ENCODE measurements around the gene OLFM1.

The OLFM1 gene

DNA sequence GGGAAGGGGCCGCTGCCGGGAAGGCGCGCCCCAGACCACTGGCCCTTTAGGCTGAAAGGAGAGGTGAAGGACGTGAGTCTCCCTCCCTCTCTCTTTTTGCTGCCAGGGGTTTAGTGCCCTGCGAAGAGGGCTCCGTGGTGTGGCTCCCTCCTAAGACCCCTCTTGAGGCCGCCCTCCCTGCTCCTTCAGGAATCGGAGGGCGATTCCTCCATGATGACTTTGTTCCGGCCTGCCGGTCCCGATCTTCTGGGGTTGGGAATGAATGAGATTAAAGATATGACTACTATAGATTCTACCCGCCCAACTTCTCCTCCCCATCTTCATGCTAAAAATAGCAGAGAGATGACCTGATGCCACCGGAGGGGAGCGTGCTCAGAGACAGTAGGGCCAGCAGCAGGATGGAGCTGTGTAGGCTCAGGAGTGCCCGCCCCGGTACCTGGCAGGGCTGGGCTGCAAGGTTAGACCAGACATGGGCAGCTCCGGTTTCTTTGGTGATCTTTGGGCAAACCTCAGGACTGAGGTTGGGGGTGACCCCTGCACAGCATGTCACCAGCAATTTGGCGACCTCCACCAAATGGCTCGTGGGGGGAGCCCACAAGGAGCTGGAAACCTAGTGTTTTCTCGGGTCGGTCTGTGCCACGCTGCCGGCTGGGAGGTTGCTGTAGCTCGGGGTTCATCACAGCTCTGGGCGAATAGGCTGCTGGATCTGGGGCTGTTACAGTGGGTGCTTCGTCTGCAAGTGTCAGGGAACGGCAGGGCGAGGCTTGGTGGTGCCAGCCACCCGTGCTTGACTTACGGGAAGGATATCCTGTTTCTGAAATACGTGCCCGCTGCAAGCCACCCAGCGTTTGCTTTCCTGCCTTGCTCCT, 1.7 kb downstream of the OLFM1 start:
- DNase-seq, result no peak

DNA sequence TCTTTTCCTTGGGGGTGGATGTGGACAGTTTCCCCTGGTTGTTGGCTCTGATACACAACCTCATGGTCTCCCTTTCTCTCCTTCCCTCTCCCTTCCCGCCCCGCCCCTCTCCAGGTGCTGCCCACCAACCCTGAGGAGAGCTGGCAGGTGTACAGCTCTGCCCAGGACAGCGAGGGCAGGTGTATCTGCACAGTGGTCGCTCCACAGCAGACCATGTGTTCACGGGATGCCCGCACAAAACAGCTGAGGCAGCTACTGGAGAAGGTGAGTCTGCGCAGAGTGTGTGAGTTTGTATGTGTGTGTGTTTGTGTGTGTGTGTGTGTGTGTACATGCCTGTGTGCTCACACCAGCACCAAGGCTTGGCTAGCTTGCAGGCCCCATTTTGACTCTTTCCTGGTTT, 2.6 kb downstream of the OLFM1 start:
- DNase-seq, result no peak

DNA sequence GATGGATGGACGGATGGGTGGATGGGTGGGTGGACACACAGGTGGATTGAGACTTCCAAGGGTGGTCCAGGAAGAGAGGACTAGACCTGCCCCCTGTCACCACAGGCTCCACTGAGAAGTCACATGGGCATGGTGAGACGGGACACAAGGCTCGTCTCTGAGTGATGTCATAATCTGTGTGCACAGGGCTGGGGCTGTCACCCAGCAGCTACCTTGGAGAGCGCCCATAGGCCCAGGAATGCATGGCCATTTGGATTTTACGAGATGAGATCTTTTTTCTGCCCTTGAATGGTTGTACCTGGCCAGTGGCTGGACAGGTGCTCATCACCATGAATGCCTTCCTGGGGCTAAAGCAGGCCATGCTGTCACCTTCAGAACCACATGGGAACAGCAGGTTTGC, 3.1 kb downstream of the OLFM1 start:
- no peak for DNase-seq

DNA sequence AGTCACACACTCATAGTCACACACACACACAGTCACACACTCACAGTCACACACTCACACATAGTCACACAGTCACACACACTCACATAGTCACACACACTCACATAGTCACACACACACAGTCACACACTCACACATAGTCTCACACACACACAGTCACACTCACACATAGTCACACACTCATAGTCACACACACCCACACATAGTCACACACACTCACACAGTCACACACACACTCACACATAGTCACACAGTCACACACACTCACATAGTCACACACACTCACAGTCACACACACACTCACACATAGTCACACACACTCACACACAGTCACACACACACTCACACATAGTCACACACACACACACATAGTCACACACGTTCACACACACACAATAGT, 4.1 kb downstream of the OLFM1 start:
- no peak for DNase-seq

DNA sequence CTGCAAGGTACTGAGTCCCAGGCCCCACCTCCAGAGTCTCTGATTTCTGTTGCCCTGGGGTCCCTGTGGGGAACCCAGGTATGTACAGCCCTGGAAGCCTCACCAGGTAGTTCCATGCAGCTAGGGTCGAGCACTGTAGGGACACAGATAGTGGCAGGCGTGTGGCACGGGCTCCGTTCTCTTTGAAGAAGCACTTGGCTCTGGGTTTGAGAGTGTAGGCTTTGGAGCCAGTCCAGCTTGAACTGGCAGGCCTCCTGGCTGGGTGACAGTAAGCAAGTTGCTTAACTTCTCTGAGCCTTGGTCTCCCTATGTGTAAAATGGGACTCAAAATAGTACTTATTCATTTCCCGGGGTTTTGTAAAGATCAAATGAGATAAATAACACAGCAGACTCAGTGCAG, 5.6 kb downstream of the OLFM1 start:
- DNase-seq, result no peak

DNA sequence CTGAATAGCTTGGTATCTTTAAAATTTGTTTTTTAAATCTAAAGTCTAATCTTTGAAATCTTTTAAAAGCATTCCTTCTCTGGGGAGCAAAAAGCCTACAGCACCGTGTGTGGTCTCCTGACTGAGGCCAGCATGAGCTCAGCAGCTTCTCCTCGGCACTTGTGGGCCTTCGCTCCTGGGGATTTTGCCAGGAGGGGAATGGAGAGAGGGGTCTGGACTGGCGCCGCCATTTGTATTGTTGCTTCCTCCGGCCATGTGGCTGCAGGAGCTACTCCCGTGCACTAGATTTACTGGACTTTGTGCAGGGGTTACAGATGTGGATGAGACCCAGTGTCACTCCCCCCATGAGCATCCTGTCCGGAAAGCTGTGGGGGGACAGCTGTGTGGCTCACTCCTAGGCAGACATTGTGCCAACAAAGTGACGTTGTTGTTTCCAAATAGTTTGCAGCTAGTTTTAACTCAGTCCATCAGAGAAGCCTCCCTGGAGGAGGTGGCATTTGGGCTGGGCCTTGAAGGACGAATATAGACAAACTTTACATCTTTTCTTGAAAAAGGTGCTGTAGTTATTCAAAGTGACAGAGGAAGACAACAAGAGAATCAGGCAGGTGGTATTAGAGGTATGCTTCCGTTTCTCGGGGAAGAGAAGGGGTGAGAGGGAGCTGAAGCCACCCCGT, 6.6 kb downstream of the OLFM1 start:
- no peak for DNase-seq

DNA sequence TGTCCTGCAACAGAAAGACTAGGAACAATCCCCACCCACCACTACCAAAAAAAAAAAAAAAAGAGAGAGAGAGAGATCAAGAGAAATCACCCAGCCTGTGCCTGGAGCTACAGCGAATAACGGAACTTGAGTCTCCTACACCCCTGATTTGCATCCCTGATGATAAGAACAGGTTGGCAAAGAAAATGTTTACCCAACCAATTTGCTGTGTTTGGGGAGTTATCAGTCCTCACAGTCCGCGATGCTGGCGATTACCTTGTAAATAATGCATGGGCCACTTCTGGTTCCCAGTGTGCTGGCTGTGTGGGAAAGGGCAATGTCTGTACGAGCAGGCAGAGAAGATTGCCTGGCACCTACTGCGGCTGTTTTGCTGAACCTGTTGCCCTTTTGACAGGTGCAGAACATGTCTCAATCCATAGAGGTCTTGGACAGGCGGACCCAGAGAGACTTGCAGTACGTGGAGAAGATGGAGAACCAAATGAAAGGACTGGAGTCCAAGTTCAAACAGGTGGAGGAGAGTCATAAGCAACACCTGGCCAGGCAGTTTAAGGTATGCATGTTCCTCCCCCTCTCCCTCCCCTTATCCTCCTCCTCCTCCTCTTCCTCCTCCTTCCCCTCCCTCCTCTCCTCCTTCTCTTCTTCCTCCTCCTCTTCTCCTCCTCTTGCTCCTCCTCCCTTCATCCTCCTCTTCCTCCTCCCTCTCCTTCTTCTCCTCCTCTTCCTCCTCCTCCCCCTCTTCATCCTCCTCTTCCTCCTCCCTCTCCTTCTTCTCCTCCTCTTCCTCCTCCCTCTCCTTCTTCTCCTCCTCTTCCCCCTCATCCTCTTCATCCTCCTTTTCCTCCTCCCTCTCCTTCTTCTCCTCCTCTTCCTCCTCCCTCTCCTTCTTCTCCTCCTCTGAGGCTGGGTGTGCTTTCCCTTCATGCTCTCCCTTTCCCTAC, 8.3 kb downstream of the OLFM1 start:
- no peak for DNase-seq

DNA sequence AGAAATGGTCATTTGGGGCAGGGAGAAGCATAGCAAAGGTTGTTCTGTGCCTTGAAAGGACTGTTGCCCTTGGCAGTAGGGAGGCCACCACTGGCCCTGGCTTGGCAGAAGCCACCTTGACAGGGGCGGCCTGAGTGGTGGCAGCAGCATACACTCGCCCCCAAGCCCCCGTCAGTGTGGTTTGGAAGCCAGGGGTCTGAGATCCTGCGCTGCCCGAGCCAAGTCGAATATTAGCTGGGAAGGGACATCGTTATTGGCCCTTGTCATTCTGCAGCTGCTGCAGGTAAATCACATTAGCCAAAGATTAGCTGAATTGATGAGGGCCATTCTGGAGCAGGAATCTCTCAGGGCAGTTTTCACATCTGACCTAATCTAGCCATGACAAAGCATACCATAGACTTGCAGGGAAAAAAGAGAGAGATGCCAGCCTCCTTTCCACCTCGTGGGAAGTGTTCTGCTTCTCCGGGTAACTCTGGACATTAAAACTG, 9.0 kb downstream of the OLFM1 start:
- no peak for DNase-seq

DNA sequence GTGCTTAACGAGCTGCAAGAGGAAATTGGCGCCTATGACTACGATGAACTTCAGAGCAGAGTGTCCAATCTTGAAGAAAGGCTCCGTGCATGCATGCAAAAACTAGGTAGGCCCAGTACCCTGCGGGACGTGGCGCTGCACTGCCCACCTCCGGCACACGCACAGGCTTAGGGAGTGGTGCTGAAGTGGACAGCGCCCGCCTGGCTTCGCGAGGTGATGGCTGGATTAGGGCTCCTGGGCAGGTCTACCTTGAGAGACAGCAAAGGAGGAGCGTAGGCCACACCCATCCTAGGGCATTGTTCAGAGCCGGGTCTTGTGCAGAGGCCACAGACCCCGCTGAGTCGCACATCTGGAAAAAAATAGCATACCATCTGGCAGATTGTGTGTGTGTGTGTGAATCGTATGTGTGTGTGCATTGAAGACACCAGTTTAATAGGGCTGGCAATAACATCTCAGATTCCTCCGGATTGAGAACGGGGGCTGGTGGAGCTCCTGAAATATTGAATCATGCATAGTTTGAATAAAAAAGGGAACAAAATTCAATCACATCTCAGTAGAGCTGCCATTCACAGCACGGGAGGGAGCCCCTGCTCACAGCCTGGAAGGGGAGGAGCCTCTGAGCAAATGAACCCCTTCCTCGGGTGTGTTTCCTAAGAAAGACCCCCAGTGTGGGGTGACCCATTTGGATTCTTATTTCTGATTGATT, 11.1 kb downstream of the OLFM1 start:
- peak in 1 of 56 donors; percentile 21 for DNase-seq

DNA sequence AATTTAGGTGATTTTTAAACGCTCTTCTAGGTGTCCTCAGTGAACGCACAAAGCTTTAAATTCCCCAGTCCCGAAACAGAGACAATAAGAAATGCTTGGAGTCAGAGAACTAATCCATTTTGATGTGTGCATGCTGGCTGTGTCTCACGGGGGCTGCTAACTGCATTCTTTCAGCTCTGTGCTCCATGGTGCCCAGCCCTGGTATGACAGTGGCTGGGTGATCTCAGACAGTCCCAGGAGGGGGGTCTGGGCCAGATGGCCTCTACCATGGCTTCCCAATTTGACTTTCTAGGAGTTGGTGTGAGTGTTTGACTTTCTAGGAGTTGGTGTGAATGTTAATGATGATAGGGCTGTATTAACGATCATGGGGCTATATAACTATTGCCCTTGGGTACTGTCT, 12.1 kb downstream of the OLFM1 start:
- no peak for DNase-seq

DNA sequence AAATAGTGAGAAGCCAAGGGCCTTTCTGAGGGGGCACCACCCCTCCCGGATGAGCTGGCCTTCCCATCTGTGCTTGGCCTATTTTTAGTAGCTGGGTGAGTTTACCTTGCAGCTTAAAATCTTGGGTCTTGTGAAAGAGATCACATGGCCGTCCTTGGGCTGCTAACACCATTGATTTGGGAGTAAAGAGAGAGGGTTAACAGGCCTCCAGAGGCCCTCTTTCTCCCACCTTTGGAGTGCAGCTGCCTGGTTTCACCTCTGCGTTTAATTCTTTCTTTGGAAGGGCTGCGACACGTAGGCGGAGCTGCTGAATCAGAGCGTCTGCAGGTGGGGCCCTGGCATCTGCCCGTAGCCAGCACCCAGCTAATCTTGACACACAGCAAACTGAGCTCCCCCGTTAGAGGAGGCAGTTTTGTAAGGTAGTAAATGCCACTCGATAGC, 12.8 kb downstream of the OLFM1 start:
- DNase-seq, result peak in 6 of 56 donors; percentile 9 to 40 (median 28)

DNA sequence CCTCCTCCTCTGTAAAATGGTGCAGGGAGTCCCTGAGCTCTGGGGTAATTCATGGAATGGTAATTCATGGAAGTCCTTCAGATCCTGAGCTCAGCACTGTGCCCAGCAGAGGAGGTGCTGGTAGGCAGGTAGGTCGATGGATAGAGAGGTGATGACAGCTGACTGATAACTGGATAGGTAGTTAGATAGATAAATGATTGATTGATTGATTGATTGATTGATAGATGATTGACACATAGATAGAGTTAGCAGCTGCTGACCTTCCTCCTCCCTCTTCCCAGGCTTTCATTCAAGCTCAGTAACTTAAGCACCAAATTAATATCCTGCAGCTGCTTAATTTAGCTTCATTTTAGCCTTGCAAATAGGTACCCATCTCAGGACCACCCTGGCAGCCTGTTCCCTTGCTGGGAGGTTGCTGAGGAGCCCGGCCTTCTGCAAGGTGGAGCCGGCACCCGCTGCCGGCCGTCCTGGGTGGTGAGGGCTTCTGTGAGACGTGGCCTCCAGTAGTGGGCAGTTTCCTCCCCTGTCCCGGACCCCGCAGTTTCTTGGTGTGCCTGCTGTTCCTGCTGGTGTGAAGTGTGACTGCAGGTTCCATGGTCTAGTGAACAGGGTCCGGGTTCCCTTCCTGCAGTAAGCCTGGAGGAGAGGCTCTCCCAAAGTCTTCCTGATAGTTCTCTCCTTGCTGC, 13.4 kb downstream of the OLFM1 start:
- no peak for DNase-seq

DNA sequence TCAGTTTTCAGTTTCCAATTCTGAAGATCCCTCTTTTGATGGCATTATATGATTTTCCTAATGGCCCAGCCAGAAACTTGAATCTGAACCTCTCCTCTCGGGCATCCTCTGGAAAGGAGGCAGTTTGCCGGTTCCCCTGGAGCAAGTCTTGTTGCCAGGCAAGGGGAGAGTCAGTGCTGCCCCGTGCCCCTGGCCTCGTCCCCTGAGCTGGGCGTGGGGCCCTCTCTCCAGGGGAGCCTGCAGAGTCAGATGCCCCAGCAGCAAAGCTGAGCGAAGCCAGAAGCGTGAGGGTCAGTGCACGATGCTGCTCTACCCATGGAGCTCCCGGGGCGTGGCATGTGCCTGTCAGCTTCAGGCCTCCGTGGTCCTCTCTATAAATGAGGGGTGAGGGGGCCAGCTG, 14.0 kb downstream of the OLFM1 start:
- no peak for DNase-seq

DNA sequence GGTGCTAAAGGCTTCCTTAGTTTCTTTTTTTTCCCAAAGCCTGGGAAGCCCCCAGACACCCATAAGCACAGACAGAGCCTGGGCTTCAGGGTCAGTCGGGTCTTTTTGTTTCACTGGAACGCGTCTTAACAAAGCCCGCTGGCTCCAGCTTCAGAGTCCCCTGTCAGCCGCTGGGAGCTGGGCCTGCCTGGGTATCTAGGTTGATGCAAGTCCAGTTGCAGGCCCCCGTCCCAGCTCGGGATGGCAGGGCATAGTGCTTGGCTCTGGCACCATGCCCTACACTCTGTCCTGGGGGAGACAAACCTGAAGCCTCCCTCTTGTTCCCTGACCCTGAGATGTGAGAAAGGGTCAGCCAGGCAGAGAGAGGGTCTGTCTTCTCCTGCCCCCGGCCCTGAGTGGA, 14.5 kb downstream of the OLFM1 start:
- DNase-seq, result no peak

DNA sequence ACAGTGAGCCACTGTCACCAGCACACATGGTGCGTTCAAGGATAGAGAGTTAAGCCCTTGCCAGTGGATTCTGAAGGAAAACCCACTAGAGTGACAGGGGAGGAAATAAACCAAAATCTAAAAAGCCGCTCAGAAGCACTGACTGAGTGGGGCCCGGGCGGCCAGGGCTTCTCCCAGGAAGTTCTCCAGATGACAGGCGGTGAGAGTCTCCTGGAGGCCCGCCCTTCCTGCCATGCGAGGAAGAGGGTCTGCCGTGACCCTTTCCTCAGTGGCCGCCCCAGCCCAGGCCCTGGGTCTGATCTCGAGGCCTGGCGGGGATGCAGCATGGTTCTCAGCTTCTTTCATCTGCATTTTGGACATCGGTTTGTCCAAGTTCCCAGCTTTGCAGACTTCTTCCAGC, 14.9 kb downstream of the OLFM1 start:
- no peak for DNase-seq

DNA sequence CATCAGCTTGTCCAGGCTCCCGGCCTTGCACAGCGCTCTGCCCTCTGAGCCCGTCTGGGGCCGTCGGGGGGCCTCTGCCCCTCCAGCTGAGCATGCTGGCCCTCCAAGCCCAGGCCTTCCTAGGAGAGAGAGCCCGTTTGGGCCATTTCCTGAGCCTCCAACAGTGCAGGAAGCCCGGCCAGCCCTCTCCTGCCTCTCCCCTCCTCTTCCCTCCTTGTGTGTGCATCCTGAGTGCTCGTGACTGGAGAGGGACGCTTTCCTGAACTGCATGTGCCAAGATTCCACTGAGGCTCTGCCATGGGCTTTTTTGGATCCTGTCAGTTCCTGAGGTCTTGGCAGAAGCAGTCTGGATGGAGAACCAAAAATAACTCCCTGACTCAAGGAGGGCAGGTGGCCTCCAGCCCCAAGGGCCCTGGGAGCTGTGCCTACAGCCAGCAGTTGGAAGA, 15.6 kb downstream of the OLFM1 start:
- DNase-seq, result peak in 2 of 56 donors; percentile 12 to 23

DNA sequence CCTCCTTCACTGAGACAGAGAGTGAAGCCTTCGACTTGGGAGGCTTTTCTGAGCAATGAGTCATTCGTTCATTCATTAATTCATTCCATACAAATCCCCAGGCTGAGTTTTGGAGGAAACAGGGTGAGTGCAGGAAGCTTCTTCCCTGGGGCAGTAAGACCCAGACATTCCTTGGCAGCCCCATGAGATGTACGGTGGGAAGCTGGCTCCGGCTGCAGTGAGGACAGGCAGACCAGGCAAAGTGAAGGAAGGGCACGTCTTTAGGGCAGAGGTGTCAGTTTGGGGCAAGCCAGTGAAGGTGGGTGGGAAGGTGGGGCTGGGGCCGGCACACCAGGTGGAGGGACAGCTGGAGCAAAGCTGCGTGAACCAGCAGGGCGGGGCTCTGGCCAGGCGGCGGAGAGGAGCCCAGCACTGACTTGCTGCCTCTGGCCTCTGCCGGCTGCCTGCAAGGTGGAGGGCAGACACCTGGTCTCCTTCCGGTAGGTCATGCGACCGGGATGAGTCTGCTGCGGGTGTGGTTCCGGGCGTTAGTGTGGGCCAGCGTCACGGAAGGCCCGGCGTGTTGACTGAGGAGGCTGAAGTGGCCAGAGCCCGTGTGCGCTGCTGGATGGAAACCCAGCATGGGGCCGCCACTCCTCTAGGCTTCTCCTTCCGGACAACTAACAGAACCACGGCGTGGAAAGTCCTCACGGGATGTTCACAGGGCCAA, 16.6 kb downstream of the OLFM1 start:
- DNase-seq, result no peak

DNA sequence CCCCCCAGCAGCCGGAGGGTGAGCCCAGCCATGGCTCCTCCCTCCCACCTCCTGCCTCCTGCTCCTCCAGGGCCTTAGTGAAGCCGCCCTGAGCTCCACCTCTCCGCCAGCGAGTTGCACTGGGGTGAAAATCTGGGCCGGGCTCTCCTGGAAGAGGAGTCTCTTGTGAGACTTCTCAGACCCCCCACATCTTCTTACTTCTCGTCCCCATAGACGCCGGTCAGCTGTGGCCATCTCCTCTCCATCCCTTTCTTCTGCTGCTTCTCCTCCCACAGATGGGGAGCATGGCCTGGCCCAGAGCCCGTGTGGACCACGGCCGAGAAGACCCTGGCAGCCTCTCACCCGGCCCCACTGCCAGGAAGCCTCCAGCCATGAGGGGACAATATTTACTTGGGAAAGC, 17.3 kb downstream of the OLFM1 start:
- no peak for DNase-seq

DNA sequence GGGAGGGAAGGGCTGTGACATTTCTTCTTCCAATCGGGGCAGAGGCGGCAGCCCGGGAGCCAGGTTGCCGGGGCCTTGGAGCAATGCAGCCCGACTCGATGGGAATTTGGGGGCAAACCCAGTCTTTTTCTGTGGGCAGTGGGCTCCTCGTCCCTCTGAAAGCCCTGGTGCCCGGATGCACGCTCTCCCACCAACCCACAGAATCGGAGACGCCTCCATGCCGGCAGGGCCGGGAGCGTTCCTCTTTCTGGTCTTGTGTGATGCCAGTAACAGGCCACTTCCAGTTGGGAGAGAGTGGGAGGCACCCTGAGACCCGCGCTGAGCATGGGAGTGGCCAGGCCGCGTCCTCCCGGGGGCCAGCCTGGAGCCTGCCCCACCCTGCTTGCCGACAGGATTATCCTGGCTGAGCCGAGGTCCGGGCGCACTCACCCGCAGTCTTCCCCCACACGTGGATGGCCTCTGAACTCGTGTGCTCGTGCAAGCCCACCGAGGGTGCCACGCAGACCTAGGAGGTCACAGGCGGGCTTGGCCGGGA, 17.8 kb downstream of the OLFM1 start:
- no peak for DNase-seq

Measured in amygdala (tissue), 56 donors.